Thyroid gland (tissue), 4 donors: ENCODE measurements around the gene ZNF865.

Experiments used
- CTCF ChIP-seq, 6 experiments: fragments of 200-600 bp in 3 of 6; fragments of 450-650 bp in 3 of 6; sonication (generic) in 3 of 6; IDR thresholded peaks; one replicate each; pipeline ENCODE4 v1.5.1; 2016 to 2019; ENCODE audit warnings: antibody characterized with exemption in 6 of 6, mild to moderate bottlenecking in 2 of 6, inconsistent platforms in 1 of 6, moderate library complexity in 1 of 6
- POLR2A ChIP-seq, 2 donors: fragments of 450-650 bp; IDR thresholded peaks; one replicate each; pipeline ENCODE4 v1.6.1; 2017; ENCODE audit warnings: antibody characterized with exemption in 2 of 2, mild to moderate bottlenecking in 2 of 2, moderate library complexity in 1 of 2

GRCh38 chr19:55584871-55585270, 20.6 kb upstream of the ZNF865 start:
- TF ChIP-seq POLR2A (IDR thresholded peaks at IDR 0.05), result no peak
- TF ChIP-seq CTCF (IDR thresholded peaks at IDR 0.05), result no peak
